NCI-H2107 (cell line): ENCODE measurements around the gene NUDT1.
"Not testable (repeated sequence)": the region's sequence is repeated elsewhere in the genome, so short reads cannot be mapped to it uniquely, and the experiment has no call there.

ENCODE experiments used
- DNase-seq: peaks from one replicate; lab custom pipeline; 2025; lab: John Stamatoyannopoulos, UW

NUDT1 gene

GRCh38 chr7:2249744-2250323 lies 7.8 kb downstream of the NUDT1 start:
- no peak for DNase-seq

DNA sequence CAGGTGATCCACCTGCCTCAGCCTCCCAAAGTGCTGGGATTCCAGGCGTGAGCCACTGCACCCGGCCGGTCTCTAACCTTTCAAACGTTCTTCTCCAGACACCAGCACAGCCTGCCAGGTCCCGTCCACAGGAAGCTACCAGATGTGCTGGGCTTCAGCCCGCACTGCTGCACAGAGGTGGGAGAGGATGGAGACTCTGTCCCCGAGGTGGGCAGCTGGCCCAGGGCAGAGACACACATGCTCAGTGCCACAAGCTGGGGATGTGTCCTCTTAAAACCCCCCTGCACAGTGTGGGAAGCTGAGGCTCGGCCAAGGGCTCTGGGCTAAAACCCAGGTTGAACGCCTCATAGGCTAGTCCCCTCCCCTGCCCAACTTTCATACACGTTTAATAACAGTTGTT lies 9.4 kb downstream of the NUDT1 start:
- no peak for DNase-seq

DNA sequence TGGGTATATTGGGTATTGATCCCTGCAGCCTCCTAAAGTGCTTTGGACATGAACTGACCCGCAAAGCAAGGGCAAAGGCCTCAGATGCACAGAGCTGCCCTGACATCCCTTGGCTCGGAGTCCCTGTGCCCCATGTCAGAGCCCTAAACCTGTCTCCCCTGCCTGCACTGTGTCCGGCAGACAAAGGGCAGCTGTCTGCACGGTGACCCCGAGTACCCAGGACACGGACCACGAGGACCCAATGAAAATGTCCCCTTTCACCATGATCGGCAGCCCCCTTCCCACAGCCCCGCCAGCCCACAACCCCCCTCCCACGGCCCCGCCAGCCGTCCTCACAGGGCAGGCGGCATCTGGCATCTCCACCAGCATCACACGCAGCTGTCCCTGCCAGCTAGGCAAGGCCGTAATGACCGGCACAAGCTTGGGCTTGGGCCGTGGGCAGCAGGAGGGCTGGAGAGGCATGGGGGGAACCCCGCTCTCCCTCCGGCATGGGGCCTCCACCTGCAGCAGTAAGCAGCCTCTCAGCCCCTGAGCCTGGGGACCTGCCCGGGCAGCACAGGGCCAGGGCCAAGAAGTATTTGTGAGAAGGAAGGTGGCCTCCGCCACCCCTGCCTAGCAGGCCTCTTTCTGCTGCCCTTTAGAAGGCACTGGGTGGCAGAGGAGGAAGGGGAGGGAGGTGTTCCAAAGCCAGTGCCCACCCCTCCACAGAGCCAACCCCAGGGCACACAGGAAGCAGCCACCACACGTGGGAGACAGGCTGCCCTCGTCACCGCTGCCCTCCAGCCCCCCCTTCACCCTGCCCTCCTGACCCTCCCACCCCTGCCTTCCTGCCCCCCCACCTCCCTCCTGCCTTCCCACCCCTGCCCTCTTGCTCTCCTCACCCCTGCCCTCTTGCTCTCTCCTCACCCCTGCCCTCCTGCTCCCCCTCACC lies 10.1 kb downstream of the NUDT1 start:
- DNase-seq = no peak

- DNase-seq = no peak
These were observed 11.0 kb downstream of the NUDT1 start for GRCh38 chr7:2253021-2253420.

- no peak for DNase-seq
These were observed 11.7 kb downstream of the NUDT1 start for GRCh38 chr7:2253525-2254244.

- DNase-seq = no peak
These were observed 12.6 kb downstream of the NUDT1 start for GRCh38 chr7:2254429-2255144.

DNA sequence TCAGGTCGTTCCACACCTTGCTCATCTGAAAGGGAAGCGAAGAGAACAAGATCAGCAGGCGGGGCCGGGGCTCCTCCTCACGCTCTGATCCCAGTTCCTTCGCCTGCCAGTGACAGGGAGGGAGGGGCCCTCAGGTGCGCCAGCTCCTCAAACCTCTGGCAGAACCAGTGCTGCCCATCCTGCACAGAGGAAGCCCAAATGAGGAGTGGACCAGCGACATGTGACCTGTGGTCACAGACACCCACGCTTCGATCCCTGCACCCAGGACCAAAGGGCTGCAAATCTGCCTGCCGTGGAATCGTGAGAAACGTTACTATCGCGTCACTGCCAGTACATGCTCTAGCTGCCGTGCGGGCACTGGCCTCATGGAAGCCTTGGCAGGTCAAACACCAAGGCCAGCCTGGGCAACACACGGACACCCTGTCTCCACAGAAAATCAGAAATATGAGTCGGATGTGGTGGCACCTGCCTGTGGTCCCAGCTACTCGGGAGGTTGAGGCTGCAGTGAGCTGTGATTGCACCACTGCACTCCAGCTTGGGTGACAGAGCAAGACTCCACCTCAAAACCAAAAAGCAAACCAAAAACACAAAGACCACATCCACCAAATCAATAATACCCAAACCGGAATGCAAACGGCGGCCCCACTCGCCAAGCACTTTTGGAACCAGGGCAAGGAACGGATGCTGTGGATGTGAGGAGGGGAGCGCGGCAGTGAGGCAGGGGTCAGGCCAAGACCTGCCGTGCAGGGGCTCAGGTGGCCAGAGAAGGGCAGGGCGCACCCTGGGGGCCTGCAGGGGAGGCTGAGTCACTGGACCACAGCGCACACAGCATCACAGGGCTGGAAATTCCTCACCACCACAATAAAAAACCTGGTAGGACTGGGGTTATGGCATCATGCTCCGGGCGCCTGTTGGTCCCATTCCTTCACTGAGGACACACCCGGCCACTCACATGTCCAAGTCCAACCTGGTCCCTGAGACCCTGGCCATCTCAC lies 13.4 kb downstream of the NUDT1 start:
- DNase-seq = no peak

GRCh38 chr7:2256306-2257045 lies 14.4 kb downstream of the NUDT1 start:
- DNase-seq = no peak

- no peak for DNase-seq
These were observed 15.1 kb downstream of the NUDT1 start for GRCh38 chr7:2257046-2257551.

DNA sequence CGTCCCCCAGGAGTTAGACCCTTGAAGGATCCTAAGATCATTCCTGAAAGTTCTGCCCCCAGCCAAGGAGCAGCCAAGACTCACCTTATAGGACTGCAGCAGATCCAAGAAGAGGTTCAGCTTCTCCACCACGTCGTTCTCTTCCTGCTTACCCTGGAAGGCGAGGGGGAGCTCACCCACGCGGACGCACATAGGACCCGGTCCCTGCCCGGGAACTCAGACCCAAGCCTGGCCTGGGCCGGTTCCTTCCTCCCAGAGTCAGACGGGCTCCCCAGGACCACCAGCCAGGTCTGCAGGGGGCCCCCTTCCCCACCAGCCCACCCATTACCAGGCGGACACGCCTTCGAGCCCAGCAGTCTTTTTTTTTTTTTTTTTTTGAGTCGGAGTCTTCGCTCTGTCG lies 15.6 kb downstream of the NUDT1 start:
- no peak for DNase-seq

GRCh38 chr7:2258661-2259365 lies 16.8 kb downstream of the NUDT1 start:
- no peak for DNase-seq

DNA sequence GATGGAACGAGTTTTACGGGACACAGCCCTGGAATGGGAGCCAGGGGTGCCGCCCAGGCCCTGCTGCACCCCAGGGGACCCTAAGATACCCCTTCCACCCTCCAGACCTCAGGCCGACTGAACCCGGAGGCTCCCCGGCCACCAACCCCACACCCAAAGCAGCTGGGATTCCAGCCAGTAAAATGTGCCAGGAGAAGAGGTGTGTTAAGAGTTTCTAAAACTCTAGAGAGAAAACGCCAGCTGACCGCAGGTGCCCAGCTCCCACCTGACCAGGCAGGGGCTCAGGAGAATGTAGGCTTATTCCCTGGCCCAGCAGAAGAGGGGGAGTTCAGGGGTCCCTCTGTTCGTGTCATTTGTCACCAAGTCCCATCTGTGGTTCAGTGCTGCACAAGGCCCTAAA lies 17.5 kb downstream of the NUDT1 start:
- no peak for DNase-seq

GRCh38 chr7:2260820-2261219 lies 18.8 kb downstream of the NUDT1 start:
- peak; percentile 84 for DNase-seq

DNA sequence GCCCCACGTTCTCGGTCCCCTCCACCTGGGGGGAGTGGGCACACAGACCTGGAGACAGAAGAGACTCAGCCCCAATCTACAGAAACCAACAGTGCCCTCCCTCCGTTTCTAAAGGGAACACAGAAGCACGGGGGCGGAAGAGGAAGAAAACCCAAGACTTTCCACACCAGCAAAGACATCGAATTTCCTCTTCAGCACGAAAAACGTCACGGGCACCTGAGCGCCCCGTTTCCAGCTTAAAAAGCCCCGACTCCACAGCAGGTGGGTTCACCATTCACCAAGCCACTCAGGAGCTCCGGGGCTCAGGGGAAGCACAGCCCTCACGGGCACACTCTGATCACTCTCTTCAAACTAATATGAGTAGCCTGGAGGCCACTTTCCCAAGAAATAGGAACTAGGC lies 19.6 kb downstream of the NUDT1 start:
- DNase-seq = no peak

- no peak for DNase-seq
These were observed 21.1 kb downstream of the NUDT1 start for GRCh38 chr7:2263176-2263575.

DNA sequence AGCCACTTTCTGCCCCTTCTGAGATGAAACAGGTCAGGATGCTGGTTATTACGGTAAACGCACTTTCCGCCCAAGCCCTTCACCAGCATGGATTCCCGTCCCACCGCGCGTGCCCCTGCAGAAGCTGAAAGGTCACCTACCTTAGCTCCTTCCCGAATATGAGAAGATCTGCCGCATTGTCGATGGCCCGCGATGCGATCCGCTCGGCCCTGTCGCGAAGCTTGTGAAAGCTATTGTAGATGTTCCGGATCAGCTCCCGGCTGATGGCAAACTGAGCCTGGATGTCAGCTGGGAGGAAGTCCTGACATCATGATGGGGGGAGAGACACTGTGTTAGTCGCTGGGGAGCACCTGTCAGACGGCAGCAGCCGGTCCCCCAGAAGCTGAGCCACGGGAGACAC lies 22.1 kb downstream of the NUDT1 start:
- DNase-seq = no peak

GRCh38 chr7:2266911-2267310 lies 24.9 kb downstream of the NUDT1 start:
- no peak for DNase-seq

GRCh38 chr7:2269089-2269990 lies 27.3 kb downstream of the NUDT1 start:
- not testable (repeated sequence) for DNase-seq
